ELF-1 (cell line): Measurements from ENCODE around the gene SPRR3.

ENCODE experiments used
- DNase-seq: peaks from one replicate; pipeline ENCODE4 v3.0.0-alpha.2; 2016; ENCODE audit warnings: low read depth, low spot score

Gene SPRR3, protein sequence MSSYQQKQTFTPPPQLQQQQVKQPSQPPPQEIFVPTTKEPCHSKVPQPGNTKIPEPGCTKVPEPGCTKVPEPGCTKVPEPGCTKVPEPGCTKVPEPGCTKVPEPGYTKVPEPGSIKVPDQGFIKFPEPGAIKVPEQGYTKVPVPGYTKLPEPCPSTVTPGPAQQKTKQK

DNA sequence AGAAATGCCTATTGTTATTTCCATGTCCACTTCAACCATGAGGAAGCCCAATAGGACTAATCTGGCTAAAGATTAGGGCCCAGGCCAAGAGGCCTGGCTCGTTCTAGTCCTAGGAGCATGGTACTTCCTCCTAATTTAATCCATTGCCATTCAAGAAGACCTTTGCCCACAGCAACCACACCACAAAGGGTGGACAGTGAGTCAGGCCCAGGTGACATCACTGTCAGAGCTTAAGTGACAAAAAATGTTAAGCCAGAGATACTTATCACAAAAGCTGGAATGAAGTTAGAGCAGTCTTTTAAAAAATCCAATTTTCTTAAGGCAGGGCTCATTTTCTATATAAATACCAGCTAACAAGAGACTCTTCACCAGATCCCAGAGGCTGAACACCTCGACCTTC is at the start of gene SPRR3:
Gene SPRR3, plus strand, starts transcription at position 368 of the 400 bp plus-strand sequence. CDS start 1,272 bp downstream, outside the sequence.
- DNase-seq: no peak

DNA sequence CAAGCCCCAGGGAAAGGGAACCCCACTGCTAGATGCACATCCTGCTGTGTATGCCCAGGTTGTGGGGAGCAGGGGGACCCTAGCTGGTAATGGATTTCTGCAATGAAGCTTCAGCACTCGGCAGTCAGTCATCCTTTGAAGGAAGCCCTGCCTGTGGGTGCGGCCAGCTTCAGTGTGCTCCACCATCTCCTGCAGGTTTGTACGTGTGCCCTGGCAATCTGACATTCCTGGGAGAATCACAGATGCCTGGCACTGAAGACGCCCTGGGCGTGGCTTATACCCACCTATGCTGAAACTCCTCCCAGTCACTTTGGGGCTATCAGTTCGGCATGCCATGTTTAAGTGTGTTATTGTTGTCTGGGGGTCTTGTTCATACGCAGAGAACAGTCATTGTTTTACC is 47.8 kb upstream of the SPRR3 start:
- DNase-seq: no peak

DNA sequence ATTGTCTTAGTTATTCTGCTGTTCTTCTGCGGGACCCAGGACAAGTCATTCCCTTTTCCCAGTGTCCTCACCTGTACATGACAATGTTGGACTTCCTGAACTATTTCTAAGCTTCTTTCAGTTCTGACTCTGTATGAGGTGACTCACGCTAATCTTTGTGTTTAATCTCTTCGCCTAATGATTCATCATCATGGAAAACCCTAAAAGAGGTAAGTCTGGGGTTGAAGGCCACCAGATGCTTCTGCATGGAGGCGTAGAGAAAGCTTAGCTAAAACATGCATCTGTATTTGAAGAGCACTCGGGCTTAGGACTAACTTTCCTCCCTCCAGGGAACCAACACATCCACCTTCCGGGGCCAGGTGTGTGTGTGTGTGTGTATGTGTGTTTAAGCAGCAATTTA is 47.1 kb upstream of the SPRR3 start:
- DNase-seq: no peak

DNA sequence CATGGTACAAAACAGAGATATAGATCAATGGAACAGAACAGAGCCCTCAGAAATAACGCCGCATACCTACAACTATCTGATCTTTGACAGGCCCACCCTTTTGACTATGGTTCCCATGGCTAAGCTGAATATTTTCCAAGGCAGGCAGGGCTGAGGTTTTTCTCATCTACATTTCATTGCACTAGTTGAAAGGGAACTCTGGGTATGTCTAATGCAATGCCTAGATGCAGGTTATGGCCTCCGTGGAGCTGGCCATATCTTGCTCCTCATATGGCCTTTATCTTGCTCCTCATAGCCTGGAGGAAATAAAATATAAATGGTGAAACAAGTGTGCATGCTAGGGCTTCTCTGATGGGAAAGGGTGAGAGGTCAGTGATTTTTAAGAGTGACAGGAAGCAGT is 44.0 kb upstream of the SPRR3 start:
- no peak for DNase-seq

DNA sequence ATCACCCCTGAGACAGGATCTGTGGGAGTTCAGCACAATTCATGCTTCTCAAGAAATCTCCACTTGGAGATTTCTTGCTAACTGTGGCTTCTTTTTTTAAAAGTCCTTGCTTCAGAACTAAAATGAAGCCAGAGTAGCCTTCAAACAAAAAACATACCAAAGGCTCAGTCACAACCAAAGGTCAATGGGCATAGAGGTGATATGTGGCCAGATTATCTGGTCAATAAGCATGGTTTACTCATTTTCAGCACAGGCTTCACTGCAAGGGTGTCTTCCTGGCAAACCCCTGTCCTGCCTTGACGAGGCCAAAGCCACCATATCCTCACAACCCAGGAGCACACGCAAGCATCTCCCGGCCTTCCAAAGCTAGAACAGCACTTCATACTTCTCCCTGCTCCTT is 42.3 kb upstream of the SPRR3 start:
- no peak for DNase-seq

DNA sequence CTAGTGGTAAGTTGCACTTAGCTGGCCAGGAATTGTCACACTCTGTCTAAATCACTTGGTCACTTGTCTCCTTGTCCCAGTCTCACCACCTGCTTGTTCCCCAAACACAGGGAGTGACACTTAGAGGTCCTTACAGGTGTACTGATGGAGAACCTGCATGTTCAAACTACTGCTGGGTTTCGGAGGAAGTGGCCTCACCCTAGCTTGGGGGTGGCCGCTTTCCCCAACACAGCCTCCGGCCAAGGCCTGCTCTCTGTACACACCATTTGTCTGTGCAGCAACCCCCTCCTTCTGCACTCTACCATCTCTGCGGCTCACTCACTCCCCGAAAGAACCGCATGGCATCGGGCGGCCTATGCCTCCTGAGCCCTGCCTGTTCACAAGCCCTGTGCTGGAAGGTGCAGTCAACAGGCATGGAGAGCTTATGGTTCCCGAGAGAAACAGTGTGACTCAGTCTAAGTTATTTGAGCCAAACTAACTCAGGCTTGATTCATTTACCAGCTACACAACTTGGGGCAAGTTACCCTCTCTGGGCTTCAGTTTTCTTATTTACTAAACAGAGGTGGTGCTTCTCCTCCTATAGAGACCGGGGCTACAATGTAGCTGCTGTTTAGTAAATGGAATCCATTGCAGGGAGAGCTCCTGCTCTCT is 41.6 kb upstream of the SPRR3 start:
- no peak for DNase-seq

DNA sequence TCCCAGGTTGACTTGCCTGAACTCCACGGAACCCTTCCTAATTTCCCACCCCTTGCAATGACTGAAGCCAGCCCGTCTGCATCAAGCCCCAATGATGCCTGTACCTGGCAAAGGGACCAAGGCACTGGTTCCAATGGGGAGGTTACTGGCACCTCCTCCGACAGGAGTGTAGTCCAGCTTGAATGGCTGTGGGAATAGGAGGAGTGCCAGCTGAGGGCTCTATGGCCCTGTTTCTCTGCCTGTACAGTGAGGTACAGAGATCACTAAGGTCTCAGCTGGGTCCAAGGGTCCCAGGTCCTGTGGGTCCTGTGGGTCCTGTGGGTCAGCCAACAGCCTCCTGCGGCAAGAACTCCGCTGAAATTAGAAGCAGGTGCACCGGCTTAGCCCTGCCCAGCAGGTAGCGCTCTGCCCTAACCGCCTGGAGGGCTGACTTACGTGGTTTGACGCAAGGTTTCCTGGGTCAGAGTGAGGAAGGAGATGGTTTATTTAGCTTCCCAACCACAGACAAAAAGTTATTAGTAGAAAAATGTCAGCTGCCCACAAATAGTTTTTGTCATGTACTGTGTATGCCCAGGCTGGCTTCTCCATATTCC is 41.0 kb upstream of the SPRR3 start:
- DNase-seq: peak; percentile 12

DNA sequence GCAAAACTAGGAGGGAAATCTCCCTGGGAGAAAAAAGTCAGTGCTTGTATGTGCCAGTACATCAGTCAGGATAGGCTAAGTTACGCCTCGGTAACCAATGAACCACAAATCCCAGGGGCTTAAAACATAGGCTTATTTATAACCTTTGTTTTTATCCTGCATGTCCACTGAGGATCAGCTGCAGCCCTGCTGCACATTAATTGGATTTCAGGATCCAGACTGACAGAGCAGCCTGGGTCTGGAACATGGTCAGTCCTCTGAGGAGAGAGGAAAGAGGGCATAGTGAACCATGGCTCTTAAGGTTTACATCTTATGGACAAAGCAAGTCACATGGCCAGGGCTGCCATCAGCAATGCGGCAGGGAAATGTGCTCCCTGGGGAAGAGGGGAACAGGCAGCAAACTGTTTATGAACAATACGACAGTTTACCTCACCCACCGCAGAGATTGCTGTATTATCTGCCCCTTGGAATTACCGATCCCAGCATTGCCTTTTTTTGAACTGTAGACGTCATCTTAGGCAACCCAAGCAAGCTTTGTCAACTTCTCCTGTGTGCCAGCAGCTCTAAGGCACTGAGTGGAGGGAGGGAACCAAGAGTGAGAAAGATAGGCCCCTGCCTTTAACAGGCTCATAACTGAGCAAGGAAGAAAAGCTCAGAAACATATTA is 40.2 kb upstream of the SPRR3 start:
- DNase-seq: no peak

DNA sequence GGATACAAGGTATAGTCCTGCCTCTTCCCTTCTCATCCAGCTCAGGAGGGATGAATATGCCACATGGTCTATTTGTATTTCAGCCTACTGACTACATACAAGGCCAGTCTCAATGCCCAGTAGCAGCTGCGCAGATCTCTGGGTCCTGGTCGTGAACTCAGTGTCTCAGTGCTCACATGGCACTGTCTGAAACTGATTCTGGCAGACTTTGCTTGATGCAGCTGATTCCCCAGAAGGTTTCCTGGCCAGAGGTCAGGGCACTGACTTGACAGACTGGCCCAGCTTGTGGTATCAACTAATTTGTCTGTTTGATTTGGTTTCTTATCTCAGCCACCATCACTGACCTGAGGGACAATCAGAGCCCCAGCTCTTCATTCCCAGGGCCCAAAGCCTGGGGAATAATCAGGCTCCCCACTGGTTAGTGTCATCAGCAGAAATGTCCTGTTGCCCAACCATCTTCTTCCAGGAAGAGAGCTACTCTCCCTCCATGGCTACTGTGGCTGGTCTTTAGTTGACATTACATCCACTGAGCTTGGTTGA is 38.6 kb upstream of the SPRR3 start:
- no peak for DNase-seq

DNA sequence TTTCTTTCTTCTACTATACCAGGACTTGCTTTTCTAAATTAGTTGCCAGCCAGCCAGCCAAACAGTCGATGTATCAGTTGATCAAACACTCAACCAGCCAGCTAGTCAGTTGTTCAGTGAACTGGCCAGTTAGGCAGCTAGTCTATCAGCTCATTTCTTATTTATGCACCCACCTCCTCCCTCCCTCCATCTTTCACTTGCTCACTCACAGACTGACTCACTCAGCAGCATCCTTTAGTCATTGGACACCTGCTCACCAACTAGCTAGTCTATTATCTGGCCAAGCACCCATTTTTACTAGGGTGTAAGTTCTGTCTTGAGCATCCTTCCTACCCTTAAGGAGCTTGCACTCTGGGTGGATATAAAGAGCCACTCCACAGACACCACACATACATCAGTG is 37.0 kb upstream of the SPRR3 start:
- no peak for DNase-seq

DNA sequence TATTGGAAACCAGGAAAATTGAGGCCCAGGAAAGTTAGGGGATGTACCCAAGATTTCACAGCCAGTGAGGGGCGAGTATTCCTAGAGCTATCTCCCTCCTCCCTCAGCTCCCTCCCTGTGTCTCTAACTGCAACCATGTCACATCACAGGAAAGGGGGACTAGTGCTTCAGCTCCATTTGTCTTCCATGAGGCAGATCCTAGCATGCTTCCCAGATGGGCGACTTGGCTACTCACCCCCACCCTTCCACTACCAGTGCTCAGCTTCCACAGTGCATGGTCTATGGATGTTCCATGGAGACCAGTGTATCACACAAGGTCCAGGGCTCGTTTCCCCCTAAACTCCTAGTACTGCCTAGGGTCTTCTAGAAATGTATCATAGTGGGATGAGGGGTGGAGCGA is 35.7 kb upstream of the SPRR3 start:
- no peak for DNase-seq

DNA sequence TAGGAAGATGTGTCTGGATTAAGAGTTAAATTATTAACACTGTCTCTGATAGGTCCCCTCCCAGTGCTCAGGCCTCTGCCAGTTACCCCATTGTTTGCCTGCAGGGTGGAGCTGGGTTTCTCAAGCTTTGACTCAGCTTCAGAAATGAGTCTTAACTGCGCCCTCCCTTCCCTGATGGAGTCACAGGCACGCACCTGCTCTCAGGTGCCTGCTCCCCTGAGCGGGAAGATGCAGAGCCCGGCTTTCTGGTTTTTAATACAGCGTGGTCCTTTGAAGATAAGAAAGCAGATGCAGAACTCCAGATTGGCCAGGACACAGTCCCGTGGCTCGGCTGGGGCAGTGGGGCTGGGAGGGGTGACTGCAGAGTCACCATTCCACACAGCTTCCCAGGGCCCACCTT is 34.3 kb upstream of the SPRR3 start:
- no peak for DNase-seq

DNA sequence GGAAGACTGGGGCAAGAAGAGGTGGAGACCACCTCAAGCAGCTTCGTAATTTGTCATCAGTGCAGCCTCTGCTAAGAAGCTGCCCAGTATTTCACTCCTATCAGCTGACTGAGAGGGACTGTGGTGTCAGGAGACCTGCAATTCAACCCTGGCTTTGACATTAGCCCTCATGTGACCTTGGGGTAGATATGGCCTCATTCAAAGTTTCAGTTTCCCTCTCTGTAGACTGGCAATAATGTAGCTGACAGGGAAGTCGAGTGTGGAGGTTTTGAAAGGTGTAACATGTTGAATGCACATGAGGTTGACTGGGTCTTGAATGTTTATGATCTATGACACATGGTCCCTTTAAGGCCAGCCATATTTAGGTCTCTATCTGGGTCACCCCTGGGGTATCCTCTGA is 33.3 kb upstream of the SPRR3 start:
- no peak for DNase-seq

DNA sequence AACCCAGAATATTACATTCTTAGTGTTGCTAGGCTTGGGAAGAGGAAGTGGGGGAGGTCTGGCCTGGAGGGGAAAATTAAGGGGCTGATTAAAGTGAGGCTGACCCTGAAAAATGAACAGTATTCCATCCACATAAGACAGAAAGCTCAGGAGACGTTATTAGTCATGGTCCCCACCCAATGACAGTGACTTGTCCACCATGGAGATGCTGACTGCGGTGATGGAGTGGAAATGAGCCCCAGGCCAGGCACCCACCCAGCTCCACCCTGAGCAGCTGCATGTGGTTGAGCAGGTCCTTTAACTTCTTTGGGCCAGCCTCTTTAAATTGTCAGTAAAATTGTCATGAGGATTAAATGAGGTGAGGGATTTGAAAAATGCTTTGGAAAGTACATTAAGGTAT is 32.5 kb upstream of the SPRR3 start:
- DNase-seq: no peak

DNA sequence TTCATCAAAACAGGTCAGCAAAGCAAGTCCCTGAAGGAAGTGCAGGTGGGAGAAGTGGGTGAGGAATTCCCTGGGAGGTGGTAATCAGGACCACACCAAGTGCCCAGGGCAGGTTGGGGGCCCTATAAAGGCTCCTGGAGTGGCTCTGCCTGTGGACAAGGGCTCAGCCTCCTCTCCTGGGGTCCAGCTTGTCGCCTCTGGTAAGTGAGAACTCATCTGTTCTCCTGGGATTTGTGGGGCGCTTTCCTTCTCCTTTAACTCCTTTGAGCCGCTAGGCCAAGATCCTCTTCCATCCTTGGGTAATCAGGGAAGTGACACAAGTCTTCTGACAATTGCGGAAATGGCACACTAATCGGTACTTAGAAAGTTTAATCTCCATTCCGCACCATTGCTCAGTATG is 31.1 kb upstream of the SPRR3 start, which contains the start of gene SPRR4:
Gene SPRR4, plus strand, starts transcription at position 154 of the 400 bp plus-strand sequence. CDS start 1,243 bp downstream, outside the sequence.
- DNase-seq: no peak

DNA sequence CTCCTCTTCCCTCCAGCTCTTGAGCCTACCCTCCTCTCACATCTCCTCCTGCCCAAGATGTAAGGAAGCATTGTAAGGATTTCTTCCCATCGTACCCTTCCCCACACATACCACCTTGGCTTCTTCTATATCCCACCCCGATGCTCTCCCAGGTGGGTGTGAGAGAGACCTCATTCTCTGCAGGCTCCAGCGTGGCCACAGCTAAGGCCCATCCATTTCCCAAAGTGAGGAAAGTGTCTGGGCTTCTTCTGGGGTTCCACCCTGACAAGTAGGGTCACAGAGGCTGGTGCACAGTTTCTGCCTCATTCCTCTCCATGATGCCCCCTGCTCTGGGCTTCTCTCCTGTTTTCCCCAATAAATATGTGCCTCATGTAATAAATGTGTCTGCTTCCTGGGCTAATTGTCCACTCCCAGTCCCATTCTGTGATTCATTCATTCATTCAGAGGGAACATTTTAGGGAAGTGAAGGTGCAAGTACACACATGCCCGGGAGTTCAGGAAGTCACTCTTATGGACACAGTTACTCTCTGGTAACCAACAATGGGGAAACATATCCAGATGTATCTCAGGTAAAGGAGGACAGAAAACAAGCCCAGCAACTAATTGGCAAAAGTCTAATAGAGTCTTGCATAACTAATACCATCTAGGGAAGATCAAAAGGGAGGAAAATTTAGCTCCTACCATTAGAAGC is 29.2 kb upstream of the SPRR3 start:
- DNase-seq: no peak

DNA sequence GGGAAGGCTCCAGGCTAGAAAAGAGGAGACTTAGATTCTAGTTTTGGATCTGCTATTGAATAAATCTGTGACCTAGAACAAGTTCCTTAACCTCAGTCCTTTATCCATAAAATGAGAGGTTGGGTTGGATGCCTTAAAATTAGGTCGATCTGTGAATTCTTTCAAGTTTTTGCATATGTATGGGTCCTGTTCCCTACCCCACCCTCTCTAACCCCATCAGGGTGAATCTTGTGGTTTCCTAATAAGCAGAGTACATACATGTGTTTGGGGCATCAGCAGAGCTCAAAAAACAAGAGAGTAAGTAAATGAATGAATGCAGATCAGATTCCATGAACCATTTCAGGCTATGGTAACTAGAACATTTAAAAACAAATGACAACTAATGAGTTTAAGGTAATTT is 24.9 kb upstream of the SPRR3 start:
- DNase-seq: no peak

DNA sequence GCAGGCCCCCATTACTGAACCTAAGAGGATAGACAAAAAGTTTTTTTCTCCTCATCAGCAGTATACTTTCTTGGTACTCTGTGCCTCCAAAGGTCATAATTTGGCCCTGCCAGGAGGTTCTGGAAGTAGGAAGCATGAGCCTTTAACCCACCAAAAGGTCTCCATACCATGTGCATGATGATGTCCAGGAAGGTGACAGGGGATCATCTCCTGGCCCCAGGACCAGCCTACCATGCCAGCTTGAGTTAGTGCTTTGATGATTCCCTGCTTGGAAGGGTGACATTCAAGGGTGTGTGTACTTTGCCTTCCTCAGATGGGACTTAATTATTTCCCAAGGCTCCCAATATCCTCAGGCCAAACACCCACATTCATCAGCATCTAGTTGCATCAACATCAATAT is 23.9 kb upstream of the SPRR3 start:
- no peak for DNase-seq

DNA sequence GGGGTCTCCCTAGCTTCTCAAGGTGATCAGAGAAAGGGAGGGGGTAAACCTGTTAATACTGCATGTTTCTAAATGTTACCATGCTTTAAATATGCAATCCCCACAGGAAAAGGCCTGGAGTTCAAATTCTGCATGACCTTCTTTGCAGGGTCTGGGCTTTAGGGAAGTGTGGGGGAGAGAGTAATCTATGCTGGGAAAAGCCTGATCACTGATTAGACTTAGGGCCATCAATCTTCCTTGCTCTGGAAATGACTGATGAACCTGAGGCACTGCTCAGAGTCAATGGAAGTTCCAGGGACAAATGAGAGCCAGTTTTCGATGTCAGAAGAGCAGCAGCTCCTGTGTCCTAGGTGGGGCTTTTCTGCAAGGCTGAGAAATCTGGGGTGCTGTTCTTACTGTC is 20.9 kb upstream of the SPRR3 start:
- DNase-seq: no peak

DNA sequence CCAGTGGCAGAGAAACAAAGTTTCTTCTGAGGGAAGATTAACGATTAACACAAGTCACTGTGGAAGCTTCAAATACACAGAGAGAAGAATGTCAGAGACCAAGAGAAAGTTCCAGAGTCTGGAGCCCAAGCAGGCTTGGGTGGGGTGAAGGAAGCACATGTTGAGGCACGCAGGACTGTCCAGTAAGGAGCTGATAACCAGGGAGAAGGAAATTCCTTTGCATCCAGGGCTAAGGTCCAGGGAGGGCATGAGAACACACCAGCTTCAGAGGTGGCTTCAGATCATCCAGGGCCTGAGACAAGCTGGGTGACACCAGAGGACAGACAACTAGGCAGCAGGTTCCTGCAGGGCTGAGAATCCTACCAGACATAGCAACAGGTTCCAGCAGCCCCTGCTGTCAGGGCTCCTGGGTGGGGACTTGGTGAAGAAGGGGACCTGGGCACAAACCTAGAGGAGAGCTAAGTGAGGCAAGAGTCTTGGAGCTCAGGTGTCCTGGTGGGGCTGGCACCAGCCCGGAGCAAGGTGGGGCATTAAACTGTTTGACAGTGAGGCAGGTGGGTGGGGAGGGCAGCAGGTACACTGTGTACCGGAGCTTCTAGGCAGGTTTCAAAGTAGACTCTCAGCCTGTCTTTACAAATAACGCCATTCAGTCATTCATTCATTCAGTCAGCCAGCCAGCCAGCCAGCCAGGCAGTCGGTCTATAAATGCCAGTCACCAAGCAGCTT is 20.2 kb upstream of the SPRR3 start:
- DNase-seq: no peak

DNA sequence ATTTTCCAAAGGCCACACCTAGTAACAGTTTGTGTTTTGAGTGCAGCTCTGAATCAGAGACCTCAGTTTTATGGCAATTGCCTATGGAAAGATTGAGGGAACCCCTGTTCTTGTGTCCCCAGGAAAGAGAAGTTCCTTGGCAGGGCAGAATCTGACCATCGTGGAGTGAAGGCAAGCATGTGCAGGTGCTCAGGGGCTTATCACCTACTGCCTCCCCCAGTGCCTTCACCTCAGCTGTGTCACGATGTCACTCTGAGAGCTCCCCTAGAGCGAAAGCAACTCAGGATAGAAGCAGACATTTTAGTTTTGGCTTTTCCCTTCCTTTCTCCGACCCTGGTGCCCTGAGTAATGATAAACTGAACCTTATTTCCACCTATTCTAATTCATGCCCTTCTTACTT is 19.5 kb upstream of the SPRR3 start:
- no peak for DNase-seq
